COLO668 (cell line): ENCODE data around the gene COL4A1.

Experiments used
- DNase-seq: peaks from one replicate; lab custom pipeline; 2025; ENCODE audit not compliant: unreplicated experiment; lab: John Stamatoyannopoulos, UW

Gene COL4A1

DNA sequence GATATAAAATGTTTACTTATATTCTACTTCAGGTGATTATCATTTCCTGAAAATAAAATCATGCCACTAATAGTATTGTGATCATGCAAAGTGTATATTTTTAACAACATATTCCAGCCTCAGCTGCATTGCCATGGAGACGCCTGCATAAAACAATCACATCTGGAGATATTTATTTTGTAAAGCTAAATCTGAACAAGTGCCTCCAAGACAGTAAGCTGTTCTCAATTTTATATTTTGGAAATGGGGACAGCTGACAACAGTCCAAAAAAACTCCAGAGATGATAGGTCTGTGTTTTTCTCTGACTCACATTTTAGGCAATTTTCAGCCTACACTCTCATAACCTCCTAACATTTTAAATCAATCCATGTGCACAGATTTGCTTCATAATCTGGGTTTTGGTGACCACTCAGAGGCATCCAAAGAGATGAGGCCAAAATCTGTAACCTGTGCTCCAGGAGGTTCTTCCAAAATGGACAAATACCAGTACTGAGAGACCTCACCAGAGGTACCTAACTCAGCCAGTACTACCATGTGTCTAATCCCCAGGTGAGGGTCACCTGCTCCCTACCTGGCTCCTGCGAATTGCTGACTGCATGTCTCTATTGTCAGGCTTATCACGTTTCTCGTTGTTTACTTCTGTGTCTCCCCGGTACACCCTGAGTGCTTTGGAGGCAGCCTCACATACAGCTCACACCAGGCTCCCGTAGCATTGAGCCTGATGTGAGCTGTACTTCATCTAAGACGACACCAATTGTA lies 62.7 kb downstream of the COL4A1 start:
- DNase-seq = peak; percentile 46

DNA sequence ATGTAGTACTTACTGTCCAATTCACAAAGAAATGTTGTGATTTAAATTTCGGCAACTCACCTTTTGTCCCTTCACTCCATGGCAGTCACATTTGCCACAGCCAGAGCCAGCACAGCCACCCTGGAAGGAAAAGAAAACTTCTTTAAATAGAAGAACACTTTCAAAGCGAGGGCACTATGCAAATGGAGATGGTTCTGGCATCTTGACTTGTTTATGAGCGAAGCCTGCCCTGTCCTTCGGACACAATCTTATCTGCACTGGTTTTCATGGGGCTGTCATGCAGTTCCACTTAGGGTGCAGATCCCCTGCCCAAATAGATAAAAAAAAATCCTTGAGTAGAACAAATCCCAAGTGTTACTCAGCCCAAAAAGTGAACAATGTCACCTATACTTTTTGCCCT lies 64.3 kb downstream of the COL4A1 start:
- DNase-seq = no peak

DNA sequence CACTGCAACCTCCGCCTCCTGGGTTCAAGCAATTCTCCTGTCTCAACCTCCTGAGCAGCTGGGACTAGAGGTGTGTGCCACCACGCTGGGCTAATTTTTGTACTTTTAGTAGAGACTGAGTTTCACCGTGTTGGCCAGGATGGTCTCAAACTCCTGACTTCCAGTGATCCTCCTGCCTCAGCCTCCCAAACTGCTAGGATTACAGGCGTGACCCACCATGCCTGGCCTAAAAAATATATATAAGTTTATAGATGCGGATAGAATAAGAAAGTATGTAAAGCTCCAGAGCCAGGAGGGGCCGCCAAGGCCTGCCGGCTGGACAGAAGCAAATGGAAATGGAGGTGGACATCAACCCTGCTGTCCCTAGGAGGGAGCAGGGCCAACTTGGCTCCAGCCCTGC lies 66.0 kb downstream of the COL4A1 start:
- no peak for DNase-seq

DNA sequence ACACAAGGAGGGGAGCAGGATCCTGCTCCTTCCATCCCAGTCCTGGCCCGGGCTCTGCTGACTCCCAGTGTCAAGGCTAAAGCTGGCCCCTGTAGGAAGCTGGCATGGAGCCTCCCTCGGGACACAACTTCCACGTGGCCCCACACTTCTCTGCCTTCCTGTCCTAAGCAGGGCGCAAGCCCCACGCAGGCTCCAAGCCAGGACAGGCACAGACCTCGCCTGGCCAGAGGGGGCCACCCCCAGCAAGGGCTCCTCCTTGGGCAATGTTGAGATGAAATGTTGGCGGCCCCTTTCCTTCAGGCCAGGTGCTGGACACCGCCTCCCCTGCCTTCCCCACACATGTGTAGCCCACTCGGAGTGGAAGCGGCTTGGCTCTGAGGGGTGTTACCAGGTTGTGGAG lies 66.6 kb downstream of the COL4A1 start:
- no peak for DNase-seq

DNA sequence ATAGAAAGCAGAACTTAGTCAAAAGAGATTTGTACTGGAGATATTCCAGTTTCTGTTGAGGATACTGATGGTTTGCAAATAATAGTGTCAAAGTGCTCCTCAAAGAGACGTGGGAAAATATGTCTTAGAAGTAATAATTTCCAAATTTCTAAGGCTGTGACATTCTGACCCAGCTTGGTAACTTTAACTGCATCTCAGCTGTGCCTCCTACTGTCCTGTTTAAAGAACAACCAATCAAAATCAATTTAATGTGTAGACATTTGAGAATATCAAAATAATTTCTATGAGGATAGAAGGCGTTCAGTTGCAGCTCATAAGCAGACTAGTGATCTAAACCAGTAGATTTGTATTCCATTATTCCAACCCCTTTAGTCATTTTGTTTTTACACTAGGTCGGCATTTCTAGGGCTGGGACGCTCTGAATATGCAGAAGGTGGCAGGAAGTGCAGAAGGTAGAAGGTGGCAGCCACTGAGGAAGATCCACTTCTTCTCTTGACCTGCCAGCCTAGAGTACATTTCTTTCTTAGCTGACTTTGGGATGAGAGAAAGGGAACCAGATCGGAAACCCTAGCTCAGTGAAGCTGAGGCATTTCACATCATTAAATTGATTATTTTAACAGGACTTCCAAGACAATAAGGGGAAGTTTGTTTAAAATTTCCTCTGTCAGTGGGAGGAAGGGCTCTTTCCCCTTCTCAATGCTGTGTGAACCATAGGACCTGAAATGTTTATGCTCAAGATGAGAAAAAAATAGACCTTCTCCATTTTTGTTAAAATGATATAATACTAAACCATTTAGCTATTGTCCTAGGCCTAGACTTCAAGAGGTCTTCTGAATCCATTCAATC lies 67.5 kb downstream of the COL4A1 start:
- no peak for DNase-seq

DNA sequence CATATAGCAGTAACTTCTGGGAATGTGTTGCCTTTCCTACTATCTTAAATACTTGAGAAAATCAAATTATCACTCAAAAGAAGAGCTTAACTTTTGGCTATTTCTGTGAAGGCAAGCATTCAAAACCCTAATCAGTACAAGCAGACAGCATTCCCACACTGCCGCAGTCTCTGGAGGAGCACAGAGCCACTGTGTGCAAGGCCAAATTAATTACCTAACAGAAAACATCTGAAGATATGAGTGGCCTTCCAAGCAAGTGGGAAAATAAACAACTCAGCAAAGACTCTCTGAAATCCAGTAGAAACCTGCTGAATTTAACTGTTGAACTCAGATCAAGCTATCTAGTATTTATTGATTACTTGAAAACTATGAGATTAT lies 68.2 kb downstream of the COL4A1 start:
- DNase-seq = no peak

DNA sequence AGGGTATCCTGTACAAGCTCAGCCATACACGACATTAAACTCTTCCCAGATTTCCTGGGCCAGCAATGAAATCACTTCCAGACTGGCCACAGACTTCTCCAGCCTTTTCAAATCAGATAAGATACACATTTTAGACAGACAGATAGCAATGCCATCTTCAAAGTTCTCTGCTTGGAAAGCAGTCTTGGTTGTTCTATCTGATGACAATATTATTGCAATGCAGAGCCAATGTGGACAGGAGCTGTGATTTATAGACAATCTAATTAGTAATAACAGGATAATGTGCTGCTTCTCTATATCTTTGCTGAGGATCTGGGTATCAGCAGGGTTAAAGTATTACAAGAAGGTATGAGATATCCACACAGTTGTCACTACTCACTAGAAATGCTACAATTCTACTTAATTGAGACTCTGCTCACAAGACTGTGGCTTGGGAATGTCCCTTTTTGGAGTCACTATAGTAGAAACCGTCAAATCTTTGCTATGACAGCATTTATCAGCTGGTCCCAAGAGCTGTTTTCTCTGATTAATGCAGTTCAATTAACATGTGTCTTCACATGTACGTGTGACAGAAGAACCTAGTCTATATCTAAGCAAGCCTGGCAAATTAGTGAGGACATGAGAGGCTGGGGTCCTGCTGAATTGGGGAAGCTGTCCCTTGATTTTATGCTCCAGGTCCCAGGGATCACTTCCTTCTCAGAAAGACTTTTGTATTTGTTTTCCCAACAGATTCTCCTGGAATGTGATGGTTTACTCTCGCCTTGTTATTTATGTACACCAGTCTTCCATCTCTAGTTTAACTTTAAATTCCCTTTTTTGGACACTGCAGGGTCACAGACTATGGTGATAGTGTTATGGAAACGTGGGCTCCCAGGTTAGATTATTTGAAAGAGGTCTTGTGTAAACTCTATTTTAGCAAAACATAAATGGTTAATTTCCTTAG lies 68.8 kb downstream of the COL4A1 start:
- no peak for DNase-seq

DNA sequence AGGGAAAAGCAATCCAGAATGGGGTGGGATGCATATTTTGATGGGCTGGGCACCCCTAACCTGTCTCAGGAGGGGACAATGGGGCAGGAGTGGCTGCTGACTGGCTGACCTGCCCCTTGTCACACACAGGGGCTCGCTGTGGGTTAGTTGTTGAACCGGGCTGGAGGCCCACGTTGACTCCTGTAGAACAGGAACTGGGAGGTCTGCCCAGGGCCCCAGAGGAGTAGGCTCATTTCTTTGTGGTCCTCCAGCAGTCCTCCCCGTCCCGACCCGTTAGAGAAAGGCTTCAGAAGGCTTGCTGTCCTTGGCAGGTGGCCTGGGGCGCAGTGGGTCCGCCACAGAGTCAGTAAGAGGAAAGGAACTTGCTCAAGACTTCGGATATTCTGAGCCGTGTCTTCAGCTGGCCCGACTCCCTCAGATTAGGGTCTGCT lies 70.1 kb downstream of the COL4A1 start:
- no peak for DNase-seq

DNA sequence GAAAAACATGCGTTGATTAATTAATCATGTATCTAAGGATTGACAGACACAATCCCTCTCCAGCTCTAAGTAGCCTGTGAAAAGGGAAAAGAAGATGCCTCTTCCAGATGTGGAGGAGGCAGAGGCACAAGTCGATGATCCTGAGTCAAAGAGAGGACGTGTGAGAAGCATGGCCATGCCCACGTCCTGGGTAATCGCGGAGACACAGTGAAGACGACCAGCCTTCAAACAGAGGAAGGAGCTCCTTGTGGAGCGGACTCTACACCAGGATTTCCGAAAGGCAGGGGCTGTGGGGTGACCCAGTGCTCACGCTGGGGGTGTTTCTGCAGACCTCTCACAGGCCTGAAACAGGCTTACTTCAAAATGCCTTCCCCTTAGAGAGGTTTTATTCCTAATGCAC lies 70.5 kb downstream of the COL4A1 start:
- DNase-seq = no peak

DNA sequence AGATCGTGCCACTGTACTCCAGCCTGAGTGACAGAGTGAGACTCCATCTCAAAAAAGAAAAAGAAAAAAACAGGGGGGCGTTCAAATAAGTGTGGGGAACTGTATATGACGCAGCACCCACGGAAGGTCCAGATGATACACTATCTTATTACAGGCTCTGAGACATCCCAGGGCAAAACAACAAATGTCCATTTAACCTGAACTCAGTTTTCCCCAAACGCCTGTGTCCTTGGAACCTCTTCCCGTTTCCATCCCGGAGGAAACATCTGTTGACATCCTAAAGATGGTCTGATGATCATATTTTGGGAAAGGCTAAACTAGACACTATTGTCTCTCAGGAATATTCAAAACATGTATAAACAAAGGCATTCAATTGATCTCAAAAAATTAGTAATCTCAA lies 72.4 kb downstream of the COL4A1 start:
- DNase-seq = no peak

DNA sequence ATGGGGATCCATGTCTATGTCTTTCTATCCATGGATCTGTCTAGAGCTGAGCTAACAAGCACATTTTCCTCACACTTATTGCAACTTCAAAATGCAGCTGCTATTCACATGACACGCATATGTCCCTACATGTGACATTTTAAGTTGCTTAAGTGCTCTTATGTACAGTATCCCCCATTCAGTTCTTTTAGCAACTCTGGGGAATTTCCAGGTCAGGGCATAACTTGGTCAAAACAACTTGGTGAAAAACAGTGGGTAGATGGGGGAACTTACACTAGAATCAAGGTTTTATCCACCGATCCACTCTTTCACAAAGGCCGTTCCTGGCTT lies 73.0 kb downstream of the COL4A1 start:
- DNase-seq = no peak

DNA sequence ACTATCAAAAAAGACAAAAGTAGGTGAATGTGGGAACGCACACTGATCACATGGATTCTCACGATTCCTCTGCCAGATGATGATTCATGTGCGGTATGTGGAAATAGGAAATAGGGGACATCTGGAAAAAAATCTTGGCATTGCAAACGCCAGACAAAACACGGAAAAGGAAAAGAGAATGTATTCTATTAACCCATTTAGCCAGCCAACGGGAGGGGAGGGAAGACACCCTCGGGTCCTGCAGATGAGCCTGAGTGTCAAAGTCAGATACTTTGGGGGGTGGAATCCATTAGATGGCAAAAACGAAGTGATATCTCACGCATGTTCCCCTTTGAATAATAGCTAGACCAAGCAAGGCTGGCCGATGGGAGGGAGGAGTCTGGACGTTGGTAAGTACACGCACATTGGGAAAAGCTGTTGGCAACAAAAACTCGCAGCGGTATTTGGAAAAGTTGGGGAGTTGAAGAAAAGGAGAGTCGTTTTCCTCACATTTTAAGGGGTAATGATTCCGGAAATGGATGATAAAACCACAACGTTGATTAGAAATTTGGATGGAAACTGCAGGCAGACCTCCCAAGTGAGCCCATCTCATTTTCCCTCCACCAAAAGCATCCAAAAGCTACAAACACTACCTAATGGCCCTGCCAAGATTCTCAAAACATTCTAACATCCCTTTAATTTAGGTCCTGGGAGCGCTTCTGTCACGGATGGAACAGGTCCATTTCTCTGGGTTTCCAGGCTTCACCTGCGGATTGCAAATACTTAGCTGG lies 73.6 kb downstream of the COL4A1 start:
- no peak for DNase-seq

DNA sequence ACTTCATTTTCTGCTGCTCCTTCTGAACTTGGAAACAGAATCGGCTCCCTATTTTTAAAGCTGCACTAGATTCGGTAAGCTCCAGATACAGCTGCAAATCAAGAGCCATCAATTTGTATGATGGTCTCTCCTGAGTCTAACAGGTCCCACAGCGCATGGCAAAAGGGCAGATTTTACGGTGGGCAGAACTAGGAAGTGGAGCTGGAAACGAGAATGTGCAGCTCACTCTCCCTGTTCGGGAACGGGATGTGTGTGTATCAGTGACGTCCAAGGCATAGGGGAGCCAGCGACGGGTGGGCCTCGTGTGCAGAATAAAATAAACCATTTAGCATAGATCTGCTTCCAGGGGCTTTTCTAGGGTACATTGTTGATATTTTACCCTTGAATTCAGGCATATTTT lies 74.2 kb downstream of the COL4A1 start:
- DNase-seq = no peak

DNA sequence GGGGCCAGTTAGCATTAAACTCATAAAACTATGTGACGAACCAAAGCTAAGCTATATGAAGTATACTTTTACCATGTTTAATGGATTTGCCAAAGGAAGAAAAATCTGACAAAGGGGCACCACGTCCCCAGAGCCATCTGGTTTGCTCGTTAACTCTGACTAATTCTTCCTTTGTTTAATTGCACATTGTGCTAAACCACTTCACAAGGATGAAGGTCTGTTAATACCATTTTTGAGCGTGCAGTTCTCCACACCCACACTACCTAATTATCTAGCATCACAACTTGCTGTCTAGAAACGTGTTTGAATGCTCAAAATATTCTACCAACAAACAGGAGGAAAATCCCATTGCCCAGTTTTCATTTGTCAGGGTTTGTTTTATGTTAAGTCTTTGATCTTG lies 74.8 kb downstream of the COL4A1 start:
- no peak for DNase-seq

DNA sequence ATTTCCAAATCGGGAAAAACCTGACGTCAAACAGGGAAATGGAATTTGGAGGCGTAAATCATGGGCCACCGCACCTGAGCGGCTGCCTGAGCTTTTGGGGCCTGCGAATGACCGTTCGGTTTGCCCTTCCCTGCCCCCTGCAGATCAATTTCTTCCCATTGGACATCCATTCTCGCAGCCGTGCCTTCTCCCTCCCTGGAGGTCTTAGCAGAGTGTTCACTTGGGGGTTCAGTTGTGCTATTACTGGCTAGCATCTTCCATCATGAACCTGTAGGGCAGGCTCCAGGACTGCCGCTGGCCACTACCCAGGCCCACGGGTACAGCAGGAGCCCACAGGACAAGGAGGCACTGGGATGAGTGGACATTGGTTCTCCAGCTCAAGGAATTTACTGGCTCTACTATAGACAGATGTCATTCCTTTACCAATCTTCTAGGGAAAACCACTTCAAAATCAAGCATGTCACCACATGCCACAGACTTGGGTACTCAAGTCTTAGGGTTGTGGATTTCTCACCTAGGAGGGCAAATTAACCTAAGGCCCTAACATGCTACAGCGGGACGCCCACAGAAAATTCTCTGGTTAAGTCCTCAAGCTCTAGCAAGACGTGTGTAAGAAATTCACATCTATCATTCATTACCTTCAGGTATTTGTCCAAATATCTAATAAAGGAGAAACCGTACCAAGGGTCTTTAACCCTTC lies 75.5 kb downstream of the COL4A1 start:
- no peak for DNase-seq

DNA sequence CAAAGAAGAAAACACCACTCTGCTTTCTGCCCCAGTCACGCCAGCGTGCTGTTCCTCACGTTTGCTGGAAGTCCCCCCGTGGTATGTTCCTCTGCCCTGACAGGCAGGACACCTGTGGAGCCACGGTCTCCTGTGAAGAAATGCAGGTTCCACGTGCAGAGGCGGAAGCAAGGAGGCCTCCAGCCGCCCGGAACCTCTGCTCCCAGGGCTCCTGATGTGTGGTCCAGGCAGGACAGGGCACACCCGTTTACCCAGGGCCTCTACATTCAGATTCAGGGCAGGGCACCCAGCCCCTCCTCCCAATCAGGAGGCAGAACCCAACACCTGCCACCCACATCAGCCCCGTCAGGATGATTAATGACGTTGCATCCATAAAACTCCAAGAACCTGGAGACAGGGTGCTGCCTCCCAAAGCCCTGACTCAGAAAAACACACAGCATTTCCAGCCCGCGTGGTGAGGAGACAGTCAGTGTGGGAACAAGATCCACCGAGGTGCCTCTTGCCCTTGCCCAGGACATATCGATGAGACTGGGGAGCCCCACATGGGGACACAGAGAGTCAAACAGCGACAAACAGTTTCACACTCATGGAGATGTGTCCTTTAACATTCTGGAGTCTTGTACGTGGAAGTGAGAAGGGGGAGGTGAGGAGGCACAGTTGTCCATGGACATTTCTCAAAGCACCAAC lies 76.2 kb downstream of the COL4A1 start:
- DNase-seq = peak; percentile 55

DNA sequence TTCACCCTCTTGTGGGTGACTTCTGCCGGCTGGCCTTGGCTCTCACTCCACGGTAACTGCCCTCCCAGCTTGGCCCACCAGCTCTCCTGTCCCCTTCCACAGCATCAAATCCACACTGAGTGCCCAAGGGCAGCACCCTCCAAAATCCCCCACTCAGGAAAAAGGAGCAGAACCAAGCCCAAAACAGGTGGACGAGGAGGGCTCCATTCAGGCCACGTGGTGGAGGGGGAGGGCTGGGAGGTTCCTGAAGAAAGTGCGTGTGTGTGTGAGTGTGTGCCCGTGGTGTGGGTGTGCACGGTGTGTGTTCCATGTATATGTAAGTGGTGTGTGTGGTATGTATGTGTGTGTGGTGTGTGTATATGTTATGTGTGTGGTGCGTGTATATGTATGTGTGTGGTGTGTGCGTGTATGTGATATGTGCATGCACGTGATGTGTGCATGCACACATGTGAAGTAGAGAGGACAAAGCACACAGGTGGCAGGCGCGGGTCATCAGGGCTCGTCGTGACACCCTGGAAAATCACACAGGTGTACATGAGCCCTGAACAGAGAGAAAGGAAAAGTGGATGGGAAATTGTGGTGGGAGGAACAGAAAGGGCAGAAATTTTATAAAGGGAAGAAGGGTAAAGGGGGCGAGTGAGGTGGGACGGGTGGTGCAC lies 76.9 kb downstream of the COL4A1 start:
- DNase-seq = no peak

DNA sequence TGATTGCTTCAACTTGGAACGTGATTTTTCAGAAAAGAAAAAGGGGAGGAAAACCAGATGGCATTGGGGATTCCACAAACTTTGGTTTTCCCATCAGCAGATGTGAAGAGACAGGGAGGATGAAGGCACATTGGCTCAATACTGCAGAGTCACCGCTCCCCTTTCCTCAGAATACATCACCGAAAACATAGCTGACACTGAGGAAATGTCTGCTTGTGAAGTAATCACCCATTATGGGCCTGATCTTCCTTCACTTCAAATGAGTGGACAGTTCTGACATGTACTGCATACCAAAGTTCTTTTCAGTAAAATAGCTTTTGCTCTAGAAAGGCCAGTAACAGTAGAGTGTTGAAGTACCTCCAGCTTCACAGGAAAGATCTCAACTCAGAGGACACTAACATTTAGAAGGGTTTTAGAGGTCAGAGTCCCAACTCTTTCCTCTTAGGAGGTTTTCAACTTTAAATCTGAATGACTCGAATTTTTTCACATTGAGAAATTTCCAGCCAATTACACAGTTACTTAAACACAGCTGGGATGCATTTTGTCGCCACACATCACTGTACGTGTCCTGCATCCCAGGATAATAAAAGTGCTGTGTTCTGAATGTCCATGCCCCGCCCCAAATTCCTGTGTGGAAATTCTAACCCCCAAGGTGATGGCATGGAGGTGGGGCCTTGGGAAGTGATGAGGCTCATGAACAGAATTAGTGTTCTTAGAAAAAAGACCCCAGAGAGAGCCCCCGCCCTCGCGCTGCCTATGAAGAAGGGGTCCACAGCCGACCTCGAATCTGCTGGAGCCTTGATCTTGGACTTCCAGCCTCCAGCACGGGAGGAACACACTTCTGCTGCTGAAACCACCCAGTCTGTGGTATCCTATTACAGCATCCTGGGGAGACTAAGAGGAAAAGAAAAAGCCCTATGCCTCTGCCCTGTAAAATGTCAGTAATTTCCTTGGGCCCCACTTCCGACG lies 77.7 kb downstream of the COL4A1 start:
- no peak for DNase-seq
